ENCODE data around the gene BTBD6.

GRCh38 chr14:105201925-105202513, 46.3 kb upstream of the BTBD6 start:
- TF ChIP-seq POLR2A (IDR thresholded peaks at IDR 0.05; ENCODE audit: low read depth, low read length): no peak
- no peak for TF ChIP-seq POLR2AphosphoS5 (IDR thresholded peaks at IDR 0.05; ENCODE audit: low read depth, low read length)

Measured in GM12891 (cell line).